HepG2 (cell line): ENCODE data around the gene SYNGR4. TPM values are rescaled to one million over a fixed set of nuclear protein-coding genes. Genes with fewer than 3 reads are reported as not detected.
A peak's percentile ranks its signal among the peaks of the same experiment; 100 is the strongest.

Experiments
- ARNTL ChIP-seq: sonication (generic); formaldehyde crosslinking; IDR thresholded peaks from 2 replicates; pipeline ENCODE4 v1.4.0; 2020; ENCODE audit warnings: mild to moderate bottlenecking, missing genetic modification reagents
- ASH2L ChIP-seq: fragments of 300-600, 200-600 bp; sonication (generic); IDR thresholded peaks from 2 replicates; pipeline ENCODE4 v1.7.0; 2017; ENCODE audit warnings: low read depth, mild to moderate bottlenecking, moderate library complexity, mixed read lengths, low read length; ENCODE audit not compliant: insufficient read length
- GATAD2A ChIP-seq: IDR thresholded peaks from 2 replicates; pipeline ENCODE4 v1.6.1; 2016
- GMEB1 ChIP-seq: sonication (generic); formaldehyde crosslinking; IDR thresholded peaks from 2 replicates; pipeline ENCODE4 v1.5.1; 2020; ENCODE audit warnings: missing genetic modification reagents, mild to moderate bottlenecking, borderline replicate concordance
- HNRNPLL ChIP-seq: fragments of 200-400 bp; formaldehyde crosslinking; IDR thresholded peaks from 2 replicates; pipeline ENCODE4 v1.6.1; 2017; ENCODE audit warnings: mild to moderate bottlenecking, low read depth, low read length; ENCODE audit not compliant: poor library complexity, severe bottlenecking
- MAFK ChIP-seq, 2 experiments: IDR thresholded peaks in 1 of 2; conservative IDR thresholded peaks in 1 of 2; 2 replicates each; pipeline ENCODE4 v1.6.1; 2011; ENCODE audit warnings: improper control_type of control experiment in 2 of 2, low read length in 2 of 2
- NPAS2 ChIP-seq: sonication (generic); formaldehyde crosslinking; IDR thresholded peaks from 2 replicates; pipeline ENCODE4 v1.8.0; 2022; ENCODE audit warnings: mild to moderate bottlenecking, missing genetic modification reagents, borderline replicate concordance
- NR1H2 ChIP-seq: sonication (generic); formaldehyde crosslinking; IDR thresholded peaks from 2 replicates; pipeline ENCODE4 v1.8.1; 2022; ENCODE audit warnings: low read depth, missing genetic modification reagents, borderline replicate concordance
- PAF1 ChIP-seq: IDR thresholded peaks from 2 replicates; pipeline ENCODE4 v1.6.1; 2016; ENCODE audit warnings: missing genetic modification reagents, missing compliant biosample characterization
- RORA ChIP-seq: sonication (generic); formaldehyde crosslinking; IDR thresholded peaks from 2 replicates; pipeline ENCODE4 v1.5.0; 2020; ENCODE audit warnings: mild to moderate bottlenecking, missing genetic modification reagents, moderate library complexity
- SMAD9 ChIP-seq: sonication (generic); formaldehyde crosslinking; IDR thresholded peaks from 2 replicates; pipeline ENCODE4 v1.5.1; 2020; ENCODE audit warnings: mild to moderate bottlenecking, missing genetic modification reagents
- SUZ12 ChIP-seq: fragments of 150-350 bp; IDR thresholded peaks from 2 replicates; pipeline ENCODE4 v1.6.1; 2014; ENCODE audit warnings: low read depth, low read length
- TAF15 ChIP-seq: fragments of 200-400 bp; formaldehyde crosslinking; IDR thresholded peaks from one replicate; pipeline ENCODE4 v1.6.1; 2018; ENCODE audit warnings: mild to moderate bottlenecking, low read depth, low read length; ENCODE audit not compliant: poor library complexity, severe bottlenecking
- TBP ChIP-seq: sonication (generic); formaldehyde crosslinking; IDR thresholded peaks from 2 replicates; pipeline ENCODE4 v1.5.0; 2020; ENCODE audit warnings: missing genetic modification reagents
- TEF ChIP-seq: sonication (generic); formaldehyde crosslinking; IDR thresholded peaks from 2 replicates; pipeline ENCODE4 v1.5.0; 2020; ENCODE audit warnings: missing genetic modification reagents
- THAP11 ChIP-seq: IDR thresholded peaks from 2 replicates; pipeline ENCODE4 v1.6.1; 2016; ENCODE audit warnings: missing biosample characterization, missing genetic modification reagents
- YY1 ChIP-seq: IDR thresholded peaks from 2 replicates; pipeline ENCODE4 v1.6.1; 2011; ENCODE audit warnings: low read length, low read depth, moderate library complexity, mild to moderate bottlenecking; ENCODE audit not compliant: insufficient read depth, insufficient replicate concordance
- ZFAT ChIP-seq: sonication (generic); formaldehyde crosslinking; conservative IDR thresholded peaks from 2 replicates; pipeline ENCODE4 v1.8.1; 2023; ENCODE audit warnings: missing genetic modification reagents, inconsistent platforms
- ZFP36 ChIP-seq: fragments of 150-350 bp; IDR thresholded peaks from 2 replicates; pipeline ENCODE4 v1.6.1; 2018; ENCODE audit warnings: borderline replicate concordance, low read length, low read depth; ENCODE audit not compliant: partially characterized antibody
- ZNF264 ChIP-seq: sonication (generic); formaldehyde crosslinking; IDR thresholded peaks from 2 replicates; pipeline ENCODE4 v1.4.0; 2020; ENCODE audit warnings: missing genetic modification reagents
- ZNF567 ChIP-seq: sonication (generic); formaldehyde crosslinking; IDR thresholded peaks from 2 replicates; pipeline ENCODE4 v1.8.1; 2023; ENCODE audit warnings: mild to moderate bottlenecking, missing genetic modification reagents, borderline replicate concordance
- ZNF569 ChIP-seq: sonication (generic); formaldehyde crosslinking; IDR thresholded peaks from 2 replicates; pipeline ENCODE4 v1.5.0; 2020; ENCODE audit warnings: mild to moderate bottlenecking, missing genetic modification reagents, moderate library complexity, borderline replicate concordance
- ZNF704 ChIP-seq: sonication (generic); formaldehyde crosslinking; IDR thresholded peaks from 2 replicates; pipeline ENCODE4 v1.8.1; 2023; ENCODE audit warnings: mild to moderate bottlenecking, inconsistent platforms, moderate library complexity, missing genetic modification reagents, borderline replicate concordance
- ZNF772 ChIP-seq: sonication (generic); formaldehyde crosslinking; IDR thresholded peaks from 2 replicates; pipeline ENCODE4 v1.5.0; 2020; ENCODE audit warnings: mild to moderate bottlenecking, missing genetic modification reagents
- ZNF792 ChIP-seq: IDR thresholded peaks from 2 replicates; pipeline ENCODE4 v1.6.1; 2016
- ZSCAN29 ChIP-seq: sonication (generic); formaldehyde crosslinking; conservative IDR thresholded peaks from 2 replicates; pipeline ENCODE4 v1.4.0; 2020; ENCODE audit warnings: mild to moderate bottlenecking, missing genetic modification reagents
- ZSCAN5A ChIP-seq: sonication (generic); formaldehyde crosslinking; IDR thresholded peaks from 2 replicates; pipeline ENCODE4 v1.8.0; 2022; ENCODE audit warnings: mild to moderate bottlenecking, missing genetic modification reagents, borderline replicate concordance
- polyA plus RNA-seq, 8 experiments: library from polyadenylated mRNA; depleted of rRNA in 3 of 8; stranded (reverse) in 7 of 8; unstranded in 1 of 8; fragments of >200 nt; fragmentation: Illumina TruSeq in 4 of 8; extraction: Trizol in 4 of 8; gene quantifications; 2 replicates each; pipeline versions ENCODE4 v1.2.1 to v1.2.3, GENCODE V29; 2011 to 2016; ENCODE audit warnings: low read depth in 4 of 8, missing spikeins in 1 of 8, mixed read lengths in 1 of 8; ENCODE audit not compliant: insufficient read depth in 1 of 8
- total RNA-seq, 5 experiments: library from RNA; depleted of rRNA; stranded (reverse); fragments of >200 nt; fragmentation: Illumina TruSeq; extraction: Trizol; gene quantifications; 2 replicates each; pipeline ENCODE4 v1.2.3, GENCODE V29; 2016; ENCODE audit warnings: low read depth in 1 of 5

Gene SYNGR4
- total and polyA plus RNA-seq, 2 of the 13 experiments (the other 11 are each of a cell fraction or from before 2014, with no cell fraction given): not detected

- peak; percentile 30; the same call in 1 of the 2 replicates for TF ChIP-seq ZNF704 (CRISPR knock-in tag)
- no peak for TF ChIP-seq ZFAT (CRISPR knock-in tag)
- TF ChIP-seq NPAS2 (CRISPR knock-in tag): no peak
- no peak for TF ChIP-seq TEF (CRISPR knock-in tag)
- TF ChIP-seq ARNTL (CRISPR knock-in tag): no peak
- no peak for TF ChIP-seq ZNF569
- TF ChIP-seq ASH2L: no peak
- no peak for TF ChIP-seq NR1H2 (CRISPR knock-in tag)
- TF ChIP-seq THAP11 (CRISPR knock-in tag): no peak
- no peak for TF ChIP-seq YY1
- no peak for TF ChIP-seq ZFP36
- no peak for TF ChIP-seq HNRNPLL
- TF ChIP-seq GATAD2A (CRISPR knock-in tag): 0 out of 2 replicates have a peak, but pooled peaks have one; percentile 29
- no peak for TF ChIP-seq MAFK (conservative IDR thresholded peaks at IDR 0.05 in 1 of 2, IDR thresholded peaks at IDR 0.05 in 1 of 2; ENCODE audit: low read length in 2 of 2)
- TF ChIP-seq ZSCAN5A (CRISPR knock-in tag): no peak
- no peak for TF ChIP-seq ZSCAN29 (CRISPR knock-in tag)
- TF ChIP-seq ZNF792 (CRISPR knock-in tag): 0 out of 2 replicates have a peak, but pooled peaks have one; percentile 4
- TF ChIP-seq SMAD9 (CRISPR knock-in tag): no peak
- TF ChIP-seq GMEB1 (CRISPR knock-in tag): no peak
- no peak for TF ChIP-seq ZNF772 (CRISPR knock-in tag)
- TF ChIP-seq RORA (CRISPR knock-in tag): no peak
- TF ChIP-seq PAF1: no peak
- no peak for TF ChIP-seq ZNF567
- TF ChIP-seq SUZ12: no peak
- no peak for TF ChIP-seq ZNF264 (CRISPR knock-in tag)
- TF ChIP-seq TBP: no peak
- TF ChIP-seq TAF15: no peak
Measured at GRCh38 chr19:48363500-48363809, 712 bp upstream of the SYNGR4 start (continued).
